ENCODE measurements around the gene AXIN2.

Gene AXIN2

DNA sequence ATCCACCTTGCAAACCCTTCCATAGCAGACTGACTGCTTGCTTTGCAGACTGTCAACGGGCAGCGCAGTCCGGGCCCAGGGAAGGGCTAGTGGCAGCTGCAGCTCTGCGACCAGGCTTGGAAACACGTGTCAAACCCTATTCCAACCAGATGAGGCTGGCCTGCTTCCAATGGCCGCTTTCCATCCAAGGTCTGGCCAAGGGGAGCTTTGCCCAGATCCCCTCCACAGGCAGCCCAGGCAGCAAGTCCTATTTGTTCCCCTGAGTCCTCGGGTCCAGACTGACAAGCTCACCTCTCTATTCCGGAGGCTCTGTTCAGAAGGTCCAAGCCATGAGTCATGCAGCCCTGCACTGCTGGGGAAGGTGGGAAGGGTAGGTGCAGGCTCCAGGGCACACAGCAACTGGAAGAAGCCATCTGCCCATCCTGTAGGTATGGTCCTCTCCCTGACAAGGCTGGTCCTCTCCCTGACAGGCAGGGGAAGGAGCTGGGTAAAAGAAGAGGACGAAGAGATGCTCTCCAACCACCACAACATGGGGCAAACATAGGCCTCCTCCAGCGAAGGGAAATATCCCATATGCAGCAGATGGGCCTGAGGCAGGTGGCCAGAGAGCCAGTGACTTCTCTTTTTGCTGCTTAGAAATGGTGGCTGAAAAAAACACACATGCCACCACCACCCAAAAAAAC lies 22.6 kb upstream of the AXIN2 start:
- no peak for TF ChIP-seq CTCF (IDR thresholded peaks at IDR 0.05; ENCODE audit: control extremely low read depth, extremely low read depth, low read depth, missing control alignments)
- POLR2A ChIA-PET, result no interaction called here
- CTCF ChIA-PET, result no interaction called here
- no peak for DNase-seq (ENCODE audit: extremely low spot score)

GRCh38 chr17:65576939-65577338 lies 15.5 kb upstream of the AXIN2 start:
- ChIA-PET CTCF (no interaction called here), POLR2A (no interaction called here)
- TF ChIP-seq CTCF (IDR thresholded peaks at IDR 0.05; ENCODE audit: control extremely low read depth, extremely low read depth, low read depth, missing control alignments), result no peak
- no peak for DNase-seq (ENCODE audit: extremely low spot score)

- POLR2A ChIA-PET, result no interaction called here
- no peak for DNase-seq (ENCODE audit: extremely low spot score)
- CTCF ChIA-PET, result no interaction called here
- no peak for TF ChIP-seq CTCF (IDR thresholded peaks at IDR 0.05; ENCODE audit: control extremely low read depth, extremely low read depth, low read depth, missing control alignments)
These were observed 11.8 kb upstream of the AXIN2 start for GRCh38 chr17:65573282-65573602.

DNA sequence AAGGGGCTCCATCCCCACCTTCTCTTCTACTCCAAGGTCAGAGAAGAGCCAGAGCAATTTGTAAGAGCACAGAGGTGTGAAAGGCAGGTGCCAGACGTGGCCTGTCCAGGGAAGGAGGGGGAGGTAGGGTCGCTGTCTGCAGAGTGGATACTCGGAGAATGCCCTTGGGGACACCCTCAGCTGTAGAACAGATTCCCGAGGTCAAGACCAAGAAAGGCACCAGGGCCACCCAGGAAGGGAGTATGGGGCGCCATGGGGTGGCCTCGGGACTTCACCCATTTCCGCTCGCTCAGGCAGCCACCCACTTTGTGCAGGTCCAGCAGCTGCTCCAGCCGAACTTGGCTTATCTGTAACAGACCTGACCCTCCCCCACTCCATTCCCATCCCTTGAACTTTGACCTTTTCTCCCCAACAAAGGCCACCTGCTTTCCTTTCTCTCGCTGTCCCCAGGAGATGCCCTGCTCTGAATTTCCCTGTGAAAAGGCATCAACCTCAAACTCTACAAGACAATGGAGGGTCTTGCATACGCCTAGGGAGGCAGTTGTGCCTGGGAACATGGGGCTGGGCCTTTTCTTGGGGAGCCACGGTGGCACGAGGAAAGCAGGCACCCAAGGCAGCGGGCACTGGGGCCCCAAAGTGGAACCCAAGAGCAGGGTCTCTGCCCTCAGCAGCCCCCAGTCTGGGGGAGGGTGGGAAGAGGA lies 11.3 kb upstream of the AXIN2 start:
- ChIA-PET POLR2A (no interaction called here), CTCF (no interaction called here)
- DNase-seq (ENCODE audit: extremely low spot score), result no peak
- no peak for TF ChIP-seq CTCF (IDR thresholded peaks at IDR 0.05; ENCODE audit: control extremely low read depth, extremely low read depth, low read depth, missing control alignments)

DNA sequence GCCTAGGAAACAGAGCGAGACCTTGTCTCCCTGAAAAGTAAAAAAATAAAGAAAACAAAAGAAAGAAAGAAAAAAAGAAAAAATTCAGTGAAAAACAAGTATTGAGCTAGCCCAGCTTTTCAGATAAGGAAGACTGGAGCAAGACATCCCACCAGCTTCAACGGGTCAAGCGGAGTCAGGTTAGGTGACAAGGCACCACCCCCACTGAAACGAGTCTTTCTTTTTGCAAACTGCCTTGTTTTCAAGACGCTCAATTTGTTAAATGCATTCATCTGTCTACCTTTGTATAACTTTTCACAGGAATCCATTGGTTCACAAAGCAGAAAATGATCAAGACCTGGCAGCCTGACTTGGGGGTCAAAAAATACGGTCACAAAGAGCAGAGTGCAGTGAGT lies 10.7 kb upstream of the AXIN2 start:
- CTCF ChIA-PET, result no interaction called here
- POLR2A ChIA-PET, result no interaction called here
- TF ChIP-seq CTCF (IDR thresholded peaks at IDR 0.05; ENCODE audit: control extremely low read depth, extremely low read depth, low read depth, missing control alignments), result no peak
- DNase-seq (ENCODE audit: extremely low spot score), result no peak

- CTCF ChIA-PET, result no interaction called here
- POLR2A ChIA-PET, result no interaction called here
- no peak for DNase-seq (ENCODE audit: extremely low spot score)
- TF ChIP-seq CTCF (IDR thresholded peaks at IDR 0.05; ENCODE audit: control extremely low read depth, extremely low read depth, low read depth, missing control alignments), result no peak
These were observed 7.5 kb upstream of the AXIN2 start for GRCh38 chr17:65568918-65569317.
